PC-9 (cell line): ENCODE measurements around the gene CNPY4.

Experiments used
- EZH2 ChIP-seq: fragments of 200-600 bp; sonication (generic); IDR thresholded peaks from 2 replicates; pipeline ENCODE4 v1.8.0; 2017; ENCODE audit warnings: antibody characterized with exemption, low read depth
- TF ChIP-seq, protein P1 (sequence below): fragments of 200-600 bp; sonication (generic); conservative IDR thresholded peaks from 2 replicates; pipeline ENCODE4 v1.6.1; 2017; ENCODE audit warnings: mixed run types, antibody characterized with exemption, mild to moderate bottlenecking, moderate library complexity

- TF ChIP-seq, protein P1, sequence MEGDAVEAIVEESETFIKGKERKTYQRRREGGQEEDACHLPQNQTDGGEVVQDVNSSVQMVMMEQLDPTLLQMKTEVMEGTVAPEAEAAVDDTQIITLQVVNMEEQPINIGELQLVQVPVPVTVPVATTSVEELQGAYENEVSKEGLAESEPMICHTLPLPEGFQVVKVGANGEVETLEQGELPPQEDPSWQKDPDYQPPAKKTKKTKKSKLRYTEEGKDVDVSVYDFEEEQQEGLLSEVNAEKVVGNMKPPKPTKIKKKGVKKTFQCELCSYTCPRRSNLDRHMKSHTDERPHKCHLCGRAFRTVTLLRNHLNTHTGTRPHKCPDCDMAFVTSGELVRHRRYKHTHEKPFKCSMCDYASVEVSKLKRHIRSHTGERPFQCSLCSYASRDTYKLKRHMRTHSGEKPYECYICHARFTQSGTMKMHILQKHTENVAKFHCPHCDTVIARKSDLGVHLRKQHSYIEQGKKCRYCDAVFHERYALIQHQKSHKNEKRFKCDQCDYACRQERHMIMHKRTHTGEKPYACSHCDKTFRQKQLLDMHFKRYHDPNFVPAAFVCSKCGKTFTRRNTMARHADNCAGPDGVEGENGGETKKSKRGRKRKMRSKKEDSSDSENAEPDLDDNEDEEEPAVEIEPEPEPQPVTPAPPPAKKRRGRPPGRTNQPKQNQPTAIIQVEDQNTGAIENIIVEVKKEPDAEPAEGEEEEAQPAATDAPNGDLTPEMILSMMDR = no peak
- TF ChIP-seq EZH2 = no peak
Measured at GRCh38 chr7:100111914-100112313, 7.5 kb upstream of the CNPY4 start.
